GM10266 (cell line): ENCODE measurements around the gene ACER3.

Source experiments
- DNase-seq: peaks from one replicate; pipeline ENCODE4 v3.0.0; 2012; ENCODE audit errors: extremely low spot score
- TF ChIP-seq, protein P1 (sequence below): IDR thresholded peaks from 2 replicates; pipeline ENCODE4 v1.5.1; 2012; ENCODE audit warnings: mild to moderate bottlenecking, low read depth; ENCODE audit not compliant: control insufficient read depth, insufficient read depth; ENCODE audit errors: missing control alignments

The ACER3 gene

GRCh38 chr11:76916712-76917111, 56.0 kb downstream of the ACER3 start:
- TF ChIP-seq, protein P1, sequence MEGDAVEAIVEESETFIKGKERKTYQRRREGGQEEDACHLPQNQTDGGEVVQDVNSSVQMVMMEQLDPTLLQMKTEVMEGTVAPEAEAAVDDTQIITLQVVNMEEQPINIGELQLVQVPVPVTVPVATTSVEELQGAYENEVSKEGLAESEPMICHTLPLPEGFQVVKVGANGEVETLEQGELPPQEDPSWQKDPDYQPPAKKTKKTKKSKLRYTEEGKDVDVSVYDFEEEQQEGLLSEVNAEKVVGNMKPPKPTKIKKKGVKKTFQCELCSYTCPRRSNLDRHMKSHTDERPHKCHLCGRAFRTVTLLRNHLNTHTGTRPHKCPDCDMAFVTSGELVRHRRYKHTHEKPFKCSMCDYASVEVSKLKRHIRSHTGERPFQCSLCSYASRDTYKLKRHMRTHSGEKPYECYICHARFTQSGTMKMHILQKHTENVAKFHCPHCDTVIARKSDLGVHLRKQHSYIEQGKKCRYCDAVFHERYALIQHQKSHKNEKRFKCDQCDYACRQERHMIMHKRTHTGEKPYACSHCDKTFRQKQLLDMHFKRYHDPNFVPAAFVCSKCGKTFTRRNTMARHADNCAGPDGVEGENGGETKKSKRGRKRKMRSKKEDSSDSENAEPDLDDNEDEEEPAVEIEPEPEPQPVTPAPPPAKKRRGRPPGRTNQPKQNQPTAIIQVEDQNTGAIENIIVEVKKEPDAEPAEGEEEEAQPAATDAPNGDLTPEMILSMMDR = no peak
- DNase-seq = no peak

DNA sequence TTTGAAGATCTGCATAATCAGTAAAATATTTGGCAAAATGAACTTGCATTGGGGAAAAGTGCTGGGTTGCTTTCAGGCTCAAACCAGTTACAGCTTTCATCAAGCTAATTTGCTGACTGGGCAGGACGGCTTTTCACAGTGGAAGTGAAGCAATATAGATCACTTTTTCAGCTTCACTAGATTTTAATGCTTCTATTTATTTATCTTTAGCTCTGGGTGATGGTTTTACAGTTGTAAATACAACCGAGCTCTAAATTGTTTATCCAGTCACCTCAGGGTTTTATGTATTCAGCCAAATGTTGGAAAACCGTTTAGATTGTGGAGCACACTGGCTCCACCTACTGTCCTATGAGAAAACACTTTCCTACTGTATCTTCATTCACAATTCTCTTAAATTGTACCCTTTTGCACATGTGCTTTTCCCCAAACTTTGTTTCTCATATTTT, 58.2 kb downstream of the ACER3 start:
- TF ChIP-seq, protein P1 = peak; percentile 62
- peak; percentile 35 for DNase-seq

DNA sequence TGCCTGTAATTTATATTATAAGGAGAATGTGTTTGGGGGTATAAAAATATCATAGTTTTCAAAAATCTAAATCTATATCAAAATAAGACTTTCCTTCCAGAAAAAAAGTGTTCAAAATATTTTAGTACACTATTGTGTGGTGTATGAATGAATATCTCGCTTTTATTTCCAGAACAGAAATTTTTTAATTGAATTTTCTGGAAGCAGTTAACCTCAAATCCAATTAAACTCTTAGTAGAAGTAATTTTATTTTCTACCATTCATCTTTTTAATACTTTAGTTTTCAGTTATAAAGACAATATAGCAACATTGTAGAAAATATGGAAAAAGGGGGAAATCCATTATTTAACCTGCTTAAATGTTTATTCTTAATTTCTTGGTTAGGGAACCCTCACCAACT, 58.7 kb downstream of the ACER3 start:
- TF ChIP-seq, protein P1 = no peak
- DNase-seq = no peak

DNA sequence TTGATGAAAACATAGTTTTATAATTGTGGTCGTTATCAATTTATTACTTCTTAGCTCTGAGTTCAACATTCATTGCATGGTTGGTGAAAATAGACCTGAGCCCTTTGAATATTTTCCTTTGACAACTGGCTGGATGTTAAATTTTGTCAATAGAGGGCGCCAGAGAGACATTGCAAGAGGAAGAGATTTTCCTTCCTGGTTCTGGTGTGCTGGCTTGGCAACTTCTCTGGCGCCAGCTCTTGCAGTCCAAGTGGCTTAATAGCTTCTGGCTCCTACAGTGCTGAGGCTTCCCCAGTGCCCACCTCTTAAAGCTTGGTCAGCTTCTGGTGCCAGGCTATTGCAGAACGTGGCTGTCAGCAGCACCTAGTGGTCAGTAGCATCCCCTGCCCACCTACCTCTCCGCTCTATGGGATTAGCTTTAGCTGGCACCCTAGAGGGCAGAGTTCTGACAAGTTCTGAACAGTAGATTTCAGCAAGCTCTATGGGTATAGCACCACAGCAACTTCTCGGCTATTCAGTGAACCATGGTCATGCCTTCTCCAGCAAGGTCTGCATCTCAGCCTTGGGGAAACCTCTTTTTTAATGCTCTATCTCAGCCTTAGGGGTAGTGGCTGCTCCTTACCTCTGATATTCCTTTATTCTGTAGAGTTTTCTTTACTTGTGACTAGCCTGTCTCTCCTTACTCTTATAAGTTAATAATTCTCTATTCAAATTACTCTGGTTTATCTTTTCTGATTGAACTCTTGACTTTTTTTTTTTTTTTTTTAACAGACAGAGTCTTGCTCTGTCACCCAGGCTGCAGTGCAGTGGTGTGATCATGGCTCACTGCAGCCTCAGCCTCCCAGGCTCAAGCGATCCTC, 59.4 kb downstream of the ACER3 start:
- TF ChIP-seq, protein P1 = peak; percentile 78

DNA sequence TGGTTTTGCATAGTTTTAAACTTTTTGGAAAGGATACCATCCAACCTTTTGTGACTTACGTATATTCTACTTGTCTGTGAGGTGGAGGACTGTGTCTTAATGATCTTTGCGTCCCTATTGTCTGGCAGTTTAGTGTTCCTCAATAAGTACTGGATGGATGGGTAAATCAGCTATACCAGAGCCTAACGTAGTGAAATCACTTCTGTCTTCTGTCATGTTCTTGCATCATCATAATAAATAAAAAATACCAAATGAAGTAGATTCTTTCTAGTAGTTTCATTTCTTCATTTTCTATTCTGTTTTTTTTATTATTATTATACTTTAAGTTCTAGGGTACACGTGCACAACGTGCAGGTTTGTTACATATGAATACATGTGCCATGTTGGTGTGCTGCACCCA, 66.4 kb downstream of the ACER3 start:
- TF ChIP-seq, protein P1 = no peak
- DNase-seq = no peak

More for the DNA sequence above, 59.4 kb downstream of the ACER3 start:
- peak; percentile 70 for DNase-seq

- TF ChIP-seq, protein P1 = no peak
- DNase-seq = no peak
These were observed 74.3 kb downstream of the ACER3 start for GRCh38 chr11:76935042-76935441.

- DNase-seq = no peak
- TF ChIP-seq, protein P1 = no peak
These were observed 78.5 kb downstream of the ACER3 start for GRCh38 chr11:76939219-76939631.
